Measurements from ENCODE around the gene BUD31. TPM values are rescaled to one million over a fixed set of nuclear protein-coding genes. Genes with fewer than 3 reads are reported as not detected.

The BUD31 gene
- total and polyA plus RNA-seq, 9 of the 15 experiments (the other 6 are each of a cell fraction or from before 2014, with no cell fraction given) = 105 to 342 (median 247) TPM

DNA sequence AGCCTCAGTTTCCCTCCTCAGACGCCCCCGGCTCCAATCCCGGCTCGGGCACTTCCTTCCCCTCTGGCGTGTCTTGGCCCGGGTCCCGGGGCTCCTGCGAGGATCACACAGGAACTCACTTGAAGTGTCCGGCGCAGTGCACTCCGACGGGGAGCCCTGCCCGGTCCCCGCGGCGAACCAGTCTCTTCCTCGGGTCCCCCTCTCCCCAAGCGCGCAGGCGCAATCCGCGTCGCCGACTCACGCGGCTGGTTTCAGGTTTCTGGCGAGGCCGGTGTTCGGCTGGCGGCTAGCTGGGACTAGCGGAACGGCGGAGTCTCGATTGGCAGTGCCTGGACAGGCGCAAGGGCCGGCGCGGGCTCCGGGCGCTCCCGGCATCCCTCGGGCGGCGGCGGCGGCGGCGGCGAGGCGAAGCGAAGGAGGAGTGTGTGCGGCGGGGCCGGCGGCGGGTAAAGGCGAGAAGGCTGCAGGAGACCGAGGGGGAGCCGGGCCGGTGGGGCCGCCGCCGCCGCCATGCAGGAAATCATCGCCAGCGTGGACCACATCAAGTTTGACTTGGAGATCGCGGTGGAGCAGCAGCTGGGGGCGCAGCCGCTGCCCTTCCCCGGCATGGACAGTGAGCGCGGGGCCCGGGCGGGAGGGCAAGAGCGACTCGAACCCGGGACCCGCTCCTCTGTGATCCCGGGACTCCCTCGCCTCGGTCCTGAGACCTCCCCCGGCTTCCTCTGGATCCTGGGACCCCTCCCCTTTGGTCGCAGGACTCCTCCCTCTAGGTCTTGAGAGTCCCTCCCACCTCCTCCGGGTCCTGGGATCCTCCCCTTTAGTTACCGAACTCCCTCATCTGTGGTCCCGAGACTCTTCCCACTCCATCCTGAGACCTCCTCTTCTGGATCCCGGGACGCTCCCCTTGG lies 30.1 kb downstream of the BUD31 start, which contains the start of the genes CPSF4 and PTCD1 (continued):
- TF ChIP-seq RNF219 (CRISPR knock-in tag; IDR thresholded peaks at IDR 0.05) (no peak), CHAMP1 (IDR thresholded peaks at IDR 0.05) (no peak), ZNF717 (CRISPR knock-in tag; IDR thresholded peaks at IDR 0.05) (no peak), MCM3 (IDR thresholded peaks at IDR 0.05) (no peak), BMI1 (IDR thresholded peaks at IDR 0.05; ENCODE audit: low read length) (no peak), FOXK2 (conservative IDR thresholded peaks at IDR 0.05 in 1 of 2, IDR thresholded peaks at IDR 0.05 in 1 of 2; ENCODE audit: low read depth in 2 of 2) (peak in 1 of 2 experiments; percentile 63; a peak in 2 of 4 replicates), ZBTB7A (IDR thresholded peaks at IDR 0.05; ENCODE audit: borderline replicate concordance, control insufficient read depth, low read depth, low read length) (no peak), MED1 (CRISPR knock-in tag; IDR thresholded peaks at IDR 0.05; ENCODE audit: borderline replicate concordance) (no peak), ETS2 (tag; IDR thresholded peaks at IDR 0.05; ENCODE audit: borderline replicate concordance, poor library complexity, severe bottlenecking) (no peak), BRF2 (IDR thresholded peaks at IDR 0.05; ENCODE audit: borderline replicate concordance, insufficient read depth, insufficient read length) (no peak)
- TF ChIP-seq, protein P1, sequence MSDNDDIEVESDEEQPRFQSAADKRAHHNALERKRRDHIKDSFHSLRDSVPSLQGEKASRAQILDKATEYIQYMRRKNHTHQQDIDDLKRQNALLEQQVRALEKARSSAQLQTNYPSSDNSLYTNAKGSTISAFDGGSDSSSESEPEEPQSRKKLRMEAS (CRISPR knock-in tag; IDR thresholded peaks at IDR 0.05) = peak; percentile 41; the same call in 1 of the 2 replicates
- TF ChIP-seq, protein P2, sequence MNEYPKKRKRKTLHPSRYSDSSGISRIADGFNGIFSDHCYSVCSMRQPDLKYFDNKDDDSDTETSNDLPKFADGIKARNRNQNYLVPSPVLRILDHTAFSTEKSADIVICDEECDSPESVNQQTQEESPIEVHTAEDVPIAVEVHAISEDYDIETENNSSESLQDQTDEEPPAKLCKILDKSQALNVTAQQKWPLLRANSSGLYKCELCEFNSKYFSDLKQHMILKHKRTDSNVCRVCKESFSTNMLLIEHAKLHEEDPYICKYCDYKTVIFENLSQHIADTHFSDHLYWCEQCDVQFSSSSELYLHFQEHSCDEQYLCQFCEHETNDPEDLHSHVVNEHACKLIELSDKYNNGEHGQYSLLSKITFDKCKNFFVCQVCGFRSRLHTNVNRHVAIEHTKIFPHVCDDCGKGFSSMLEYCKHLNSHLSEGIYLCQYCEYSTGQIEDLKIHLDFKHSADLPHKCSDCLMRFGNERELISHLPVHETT (CRISPR knock-in tag; conservative IDR thresholded peaks at IDR 0.05 in 1 of 2, IDR thresholded peaks at IDR 0.05 in 1 of 2) = peak in 1 of 2 experiments; percentile 98; a peak in 2 of 4 replicates
- TF ChIP-seq, protein P3, sequence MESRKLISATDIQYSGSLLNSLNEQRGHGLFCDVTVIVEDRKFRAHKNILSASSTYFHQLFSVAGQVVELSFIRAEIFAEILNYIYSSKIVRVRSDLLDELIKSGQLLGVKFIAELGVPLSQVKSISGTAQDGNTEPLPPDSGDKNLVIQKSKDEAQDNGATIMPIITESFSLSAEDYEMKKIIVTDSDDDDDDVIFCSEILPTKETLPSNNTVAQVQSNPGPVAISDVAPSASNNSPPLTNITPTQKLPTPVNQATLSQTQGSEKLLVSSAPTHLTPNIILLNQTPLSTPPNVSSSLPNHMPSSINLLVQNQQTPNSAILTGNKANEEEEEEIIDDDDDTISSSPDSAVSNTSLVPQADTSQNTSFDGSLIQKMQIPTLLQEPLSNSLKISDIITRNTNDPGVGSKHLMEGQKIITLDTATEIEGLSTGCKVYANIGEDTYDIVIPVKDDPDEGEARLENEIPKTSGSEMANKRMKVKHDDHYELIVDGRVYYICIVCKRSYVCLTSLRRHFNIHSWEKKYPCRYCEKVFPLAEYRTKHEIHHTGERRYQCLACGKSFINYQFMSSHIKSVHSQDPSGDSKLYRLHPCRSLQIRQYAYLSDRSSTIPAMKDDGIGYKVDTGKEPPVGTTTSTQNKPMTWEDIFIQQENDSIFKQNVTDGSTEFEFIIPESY (CRISPR knock-in tag; IDR thresholded peaks at IDR 0.05) = no peak; the same call in 1 of the 2 replicates
